MCF 10A (cell line): ENCODE data around the gene ABCB11. TPM values are rescaled to one million over a fixed set of nuclear protein-coding genes. Genes with fewer than 3 reads are reported as not detected.
A peak's percentile ranks its signal among the peaks of the same experiment; 100 is the strongest.

ENCODE experiments used
- BruUV-seq: library from RNA; stranded (reverse); fragments of 400-500 nt; replicated peaks from 2 replicates; lab custom pipeline; 2021; lab: Mats Ljungman, UMichigan
- CTCF ChIA-PET: fragments of 300-600 bp; sonication (Branson Sonifier 250); formaldehyde crosslinking; extraction: SDS; loops from one replicate; lab custom pipeline; 2021; ENCODE audit warnings: antibody characterized with exemption, inconsistent platforms; lab: Yijun Ruan, JAX
- POLR2A ChIA-PET: fragments of 300-600, 350-650 bp; sonication (Branson Sonifier 250); formaldehyde crosslinking; extraction: SDS; loops from one replicate; lab custom pipeline; 2020; ENCODE audit warnings: antibody characterized with exemption, inconsistent platforms; lab: Yijun Ruan, JAX
- DNase-seq: peaks from one replicate; pipeline ENCODE4 v3.0.0-alpha.2; 2018; ENCODE audit not compliant: unreplicated experiment
- H3K27ac Mint-ChIP-seq: one replicate; pipeline ENCODE4 v1.8.0; 2022; ENCODE audit warnings: mild to moderate bottlenecking, low read depth, mixed read lengths; ENCODE audit not compliant: unreplicated experiment
- H3K27me3 Mint-ChIP-seq: one replicate; pipeline ENCODE4 v1.8.0; 2022; ENCODE audit warnings: mixed read lengths; ENCODE audit not compliant: insufficient read depth, unreplicated experiment
- H3K36me3 Mint-ChIP-seq: one replicate; pipeline ENCODE4 v1.8.0; 2022; ENCODE audit warnings: mild to moderate bottlenecking, moderate library complexity, mixed read lengths; ENCODE audit not compliant: insufficient read depth, unreplicated experiment
- H3K4me1 Mint-ChIP-seq: one replicate; pipeline ENCODE4 v1.8.0; 2022; ENCODE audit warnings: mixed read lengths; ENCODE audit not compliant: insufficient read depth, unreplicated experiment
- H3K4me3 Mint-ChIP-seq: one replicate; pipeline ENCODE4 v1.8.0; 2022; ENCODE audit warnings: mild to moderate bottlenecking, moderate library complexity, mixed read lengths; ENCODE audit not compliant: unreplicated experiment
- H3K9me3 Mint-ChIP-seq: one replicate; pipeline ENCODE4 v1.8.0; 2022; ENCODE audit warnings: mixed read lengths; ENCODE audit not compliant: unreplicated experiment
- intact Hi-C: fragments of 100-400 bp; cut with micrococcal nuclease; formaldehyde crosslinking; loops from 2 replicates; pipeline ENCODE4 v1.14.1; 2022
- total RNA-seq: library from RNA; stranded (reverse); gene quantifications from 2 replicates; pipeline ENCODE4 v1.2.3, GENCODE V29; 2022
- TF ChIP-seq, protein P1 (sequence below): fragments of 200-600 bp; IDR thresholded peaks from one replicate; pipeline ENCODE4 v1.8.0; 2022; ENCODE audit warnings: antibody characterized with exemption, mild to moderate bottlenecking; ENCODE audit not compliant: unreplicated experiment

ABCB11 gene
- total RNA-seq, 1 experiment from 2014 or later = not detected

DNA sequence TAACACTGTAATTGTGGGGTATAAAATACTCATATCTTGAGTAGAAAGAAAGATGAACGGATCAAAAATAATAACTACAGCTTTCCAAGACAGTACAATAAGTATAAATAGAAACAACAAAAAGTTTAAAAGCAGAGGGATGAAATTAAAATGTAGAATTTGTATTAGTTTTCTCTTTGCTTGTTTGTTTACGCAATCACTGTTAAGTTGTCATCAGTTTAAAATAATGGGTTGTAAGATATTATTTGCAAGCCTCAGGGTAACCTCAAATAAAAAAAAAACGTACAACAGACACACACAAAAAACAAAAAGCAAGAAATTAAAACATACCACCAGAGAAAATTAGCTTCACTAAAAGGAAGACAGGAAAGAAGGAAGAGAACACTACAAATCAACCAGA, 18.0 kb upstream of the ABCB11 start:
- Mint-ChIP-seq H3K9me3 (peaks cover 22% of the 10 kb centered on the region), H3K27ac (peak overlapping the region; percentile 6), H3K36me3 (no peaks in the 10 kb centered on the region), H3K4me3 (no peak overlapping the region), H3K27me3 (no peaks in the 10 kb centered on the region), H3K4me1 (peaks cover 41% of the 10 kb centered on the region)
- ChIA-PET CTCF (no interaction called here), POLR2A (interaction anchor here (0.7 to 1.8 kb wide), 7 partner anchors 20 to 57 kb away, joined by 3 to 9 read pairs (median 5); no protein-coding TSS in a partner anchor)
- TF ChIP-seq, protein P1, sequence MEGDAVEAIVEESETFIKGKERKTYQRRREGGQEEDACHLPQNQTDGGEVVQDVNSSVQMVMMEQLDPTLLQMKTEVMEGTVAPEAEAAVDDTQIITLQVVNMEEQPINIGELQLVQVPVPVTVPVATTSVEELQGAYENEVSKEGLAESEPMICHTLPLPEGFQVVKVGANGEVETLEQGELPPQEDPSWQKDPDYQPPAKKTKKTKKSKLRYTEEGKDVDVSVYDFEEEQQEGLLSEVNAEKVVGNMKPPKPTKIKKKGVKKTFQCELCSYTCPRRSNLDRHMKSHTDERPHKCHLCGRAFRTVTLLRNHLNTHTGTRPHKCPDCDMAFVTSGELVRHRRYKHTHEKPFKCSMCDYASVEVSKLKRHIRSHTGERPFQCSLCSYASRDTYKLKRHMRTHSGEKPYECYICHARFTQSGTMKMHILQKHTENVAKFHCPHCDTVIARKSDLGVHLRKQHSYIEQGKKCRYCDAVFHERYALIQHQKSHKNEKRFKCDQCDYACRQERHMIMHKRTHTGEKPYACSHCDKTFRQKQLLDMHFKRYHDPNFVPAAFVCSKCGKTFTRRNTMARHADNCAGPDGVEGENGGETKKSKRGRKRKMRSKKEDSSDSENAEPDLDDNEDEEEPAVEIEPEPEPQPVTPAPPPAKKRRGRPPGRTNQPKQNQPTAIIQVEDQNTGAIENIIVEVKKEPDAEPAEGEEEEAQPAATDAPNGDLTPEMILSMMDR = no peak
- intact Hi-C loops = no loop called here
- BruUV-seq = no TSS peak
- DNase-seq = no peak

DNA sequence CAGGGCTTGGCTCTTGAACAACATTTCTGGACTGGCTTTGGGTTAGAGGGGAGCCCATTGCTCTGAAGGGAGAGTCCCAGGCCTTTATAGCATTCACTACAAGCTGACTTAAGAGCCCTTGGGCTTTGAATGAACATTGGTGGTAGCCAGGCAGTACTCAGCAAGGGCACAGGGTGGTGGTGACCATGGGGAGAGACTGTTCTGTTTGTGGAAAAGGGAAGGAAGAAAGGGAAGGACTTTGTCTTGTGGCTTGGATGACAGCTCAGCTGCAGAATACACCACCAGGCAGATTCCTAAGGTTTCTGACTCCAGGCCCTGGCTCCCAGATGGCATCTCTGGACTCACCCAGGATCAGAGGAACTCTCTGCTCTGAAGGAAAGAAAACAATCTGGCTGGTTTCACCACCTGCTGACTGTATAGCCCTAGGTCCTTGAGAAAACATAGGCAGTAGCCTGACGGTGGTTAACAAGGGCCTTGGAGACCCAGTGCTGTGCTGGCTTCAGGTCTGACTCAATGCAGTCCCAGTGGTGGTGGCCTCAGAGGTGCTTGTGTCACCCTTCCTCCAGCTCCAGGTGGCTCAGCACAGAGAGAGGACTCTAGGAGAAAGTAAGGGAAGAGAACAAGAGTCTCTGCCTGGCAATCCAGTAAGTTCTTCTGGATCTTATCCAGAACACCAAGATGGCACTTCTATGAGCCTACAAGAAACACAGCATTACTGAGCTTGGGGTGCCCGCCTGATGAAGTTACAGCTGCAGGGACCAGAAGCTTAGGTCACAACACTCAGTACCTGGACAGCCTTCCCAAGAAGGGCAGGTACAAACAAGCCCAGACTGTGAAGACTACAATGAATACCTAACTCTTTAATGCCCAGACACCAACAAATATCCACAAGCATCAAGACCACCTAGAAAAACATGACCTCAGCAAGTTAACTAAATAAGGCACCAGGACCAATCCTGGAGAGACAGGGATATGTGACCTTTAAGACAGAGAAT, 16.4 kb upstream of the ABCB11 start:
- no peak for DNase-seq
- CTCF ChIA-PET = interaction anchor here (0.6 kb wide), 1 partner anchor 127 kb away, joined by 3 read pairs; no protein-coding TSS in a partner anchor
- H3K36me3 Mint-ChIP-seq = no peaks in the 10 kb centered on the region
- TF ChIP-seq, protein P1 = no peak
- intact Hi-C loops = no loop called here
- POLR2A ChIA-PET = interaction anchor here (0.6 to 1.8 kb wide), 9 partner anchors 21 to 55 kb away, joined by 3 to 9 read pairs (median 5); no protein-coding TSS in a partner anchor
- H3K4me1 Mint-ChIP-seq = peaks cover 41% of the 10 kb centered on the region
- no TSS peak for BruUV-seq
- no peaks in the 10 kb centered on the region for H3K27me3 Mint-ChIP-seq
- H3K27ac Mint-ChIP-seq = peak overlapping the region; percentile 53
- H3K9me3 Mint-ChIP-seq = peaks cover 22% of the 10 kb centered on the region
- H3K4me3 Mint-ChIP-seq = no peak overlapping the region

DNA sequence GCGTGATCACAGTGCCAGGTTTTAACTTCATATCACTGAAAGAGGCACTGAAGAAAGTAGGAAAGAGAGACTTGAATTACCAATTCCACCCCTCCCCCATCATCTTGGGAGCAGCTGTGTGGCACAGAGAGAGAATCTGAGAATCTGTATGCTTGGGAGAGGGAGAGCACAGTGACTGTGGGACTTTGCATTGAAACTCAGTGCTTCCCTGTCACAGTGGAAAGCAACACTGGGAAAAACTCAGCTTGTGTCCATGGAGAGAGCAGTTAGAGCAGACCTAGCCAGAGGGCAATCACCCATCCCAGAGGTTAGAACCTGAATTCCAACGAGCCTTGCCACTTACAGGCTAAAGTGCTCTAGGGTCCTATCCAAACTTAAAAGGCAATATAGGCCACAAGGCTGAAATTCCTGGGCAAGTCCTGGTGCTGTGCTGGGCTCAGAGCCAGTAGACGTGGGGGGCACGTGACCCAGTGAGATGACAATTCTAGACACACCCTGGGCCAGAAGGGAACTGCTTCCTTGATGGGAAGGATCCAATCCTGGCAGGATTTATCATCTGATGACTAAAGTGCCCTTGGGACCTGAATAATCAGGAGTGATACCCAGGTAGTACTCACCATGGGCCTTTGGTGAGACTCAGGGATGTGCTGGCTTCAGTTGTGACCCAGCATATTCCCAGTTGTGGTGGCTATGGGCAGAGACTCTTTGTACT, 15.5 kb upstream of the ABCB11 start:
- H3K27me3 Mint-ChIP-seq = no peaks in the 10 kb centered on the region
- intact Hi-C loops = no loop called here
- peak; percentile 42 for DNase-seq
- TF ChIP-seq, protein P1 = no peak
- ChIA-PET POLR2A (interaction anchor here (0.6 kb wide), 1 partner anchor 83 kb away, joined by 3 read pairs; no protein-coding TSS in a partner anchor), CTCF (interaction anchor here (0.6 to 0.7 kb wide), 3 partner anchors 43 to 126 kb away, joined by 3 to 7 read pairs (median 3); no protein-coding TSS in a partner anchor)
- H3K36me3 Mint-ChIP-seq = no peaks in the 10 kb centered on the region
- peak overlapping the region; percentile 1 for H3K27ac Mint-ChIP-seq
- no TSS peak for BruUV-seq
- no peak overlapping the region for H3K4me3 Mint-ChIP-seq
- H3K9me3 Mint-ChIP-seq = peaks cover 31% of the 10 kb centered on the region
- peaks cover 41% of the 10 kb centered on the region for H3K4me1 Mint-ChIP-seq
